HG03066 (cell line): ENCODE results near the gene SLC35D3.
"Not testable (repeated sequence)": the region's sequence is repeated elsewhere in the genome, so short reads cannot be mapped to it uniquely, and the experiment has no call there.

Source experiments
- ATAC-seq: cut with Tn5 transposase; IDR thresholded peaks from one replicate; pipeline ENCODE4 v1.9.1; 2021; ENCODE audit warnings: low read depth; ENCODE audit not compliant: unreplicated experiment

SLC35D3 gene

GRCh38 chr6:136921936-136922684 is at the start of gene SLC35D3:
Gene SLC35D3 (plus strand): TSS chr6:136922301. CDS start chr6:136922429, 128 bp downstream.
- no peak for ATAC-seq

- no peak for ATAC-seq
These were observed 48.4 kb upstream of the SLC35D3 start for GRCh38 chr6:136873748-136874147.

GRCh38 chr6:136876469-136876868 is 45.6 kb upstream of the SLC35D3 start:
- not testable (repeated sequence) for ATAC-seq

GRCh38 chr6:136880748-136881460 is 41.2 kb upstream of the SLC35D3 start:
- ATAC-seq: no peak

- no peak for ATAC-seq
These were observed 36.0 kb upstream of the SLC35D3 start for GRCh38 chr6:136886091-136886490.

GRCh38 chr6:136887953-136888352 is 34.1 kb upstream of the SLC35D3 start:
- ATAC-seq: no peak

- ATAC-seq: no peak
These were observed 32.6 kb upstream of the SLC35D3 start for GRCh38 chr6:136889271-136890193.

- no peak for ATAC-seq
These were observed 31.8 kb upstream of the SLC35D3 start for GRCh38 chr6:136890194-136890839.

- ATAC-seq: no peak
These were observed 31.1 kb upstream of the SLC35D3 start for GRCh38 chr6:136890986-136891385.

- ATAC-seq: no peak
These were observed 28.9 kb upstream of the SLC35D3 start for GRCh38 chr6:136893187-136893586.

- no peak for ATAC-seq
These were observed 26.2 kb upstream of the SLC35D3 start for GRCh38 chr6:136895901-136896300.

- ATAC-seq: no peak
These were observed 25.0 kb upstream of the SLC35D3 start for GRCh38 chr6:136897071-136897470.

GRCh38 chr6:136901212-136901784 is 20.8 kb upstream of the SLC35D3 start:
- no peak for ATAC-seq

GRCh38 chr6:136904477-136904876 is 17.6 kb upstream of the SLC35D3 start:
- not testable (repeated sequence) for ATAC-seq

- no peak for ATAC-seq
These were observed 7.2 kb upstream of the SLC35D3 start for GRCh38 chr6:136914947-136915346.

GRCh38 chr6:136918706-136919105 is 3.4 kb upstream of the SLC35D3 start:
- no peak for ATAC-seq

- no peak for ATAC-seq
These were observed 1.9 kb upstream of the SLC35D3 start for GRCh38 chr6:136920216-136920615.

GRCh38 chr6:136920671-136921380 is 1.3 kb upstream of the SLC35D3 start:
- ATAC-seq: no peak

- no peak for ATAC-seq
These were observed 643 bp upstream of the SLC35D3 start for GRCh38 chr6:136921381-136921935.
